IPS-18a (cell line): Measurements from ENCODE around the gene RNF114.
"Not testable (repeated sequence)": the region's sequence is repeated elsewhere in the genome, so short reads cannot be mapped to it uniquely, and the experiment has no call there.

Source experiments
- H3K27ac ChIP-seq: one replicate; pipeline ENCODE4 v1.5.1; 2013; ENCODE audit warnings: low read length
- H3K27me3 ChIP-seq: one replicate; pipeline ENCODE4 v1.6.1; 2013; ENCODE audit warnings: mild to moderate bottlenecking, low read length; ENCODE audit not compliant: control insufficient read depth, insufficient read depth
- H3K36me3 ChIP-seq: one replicate; pipeline ENCODE4 v1.6.1; 2013; ENCODE audit warnings: low read depth, low read length; ENCODE audit not compliant: control insufficient read depth
- H3K4me1 ChIP-seq: one replicate; pipeline ENCODE4 v1.6.1; 2013; ENCODE audit warnings: low read depth, low read length; ENCODE audit not compliant: control insufficient read depth
- H3K4me3 ChIP-seq: one replicate; pipeline ENCODE4 v1.5.1; 2013; ENCODE audit warnings: low read length
- H3K9ac ChIP-seq: one replicate; pipeline ENCODE4 v1.6.1; 2013; ENCODE audit warnings: mild to moderate bottlenecking, low read length, moderate library complexity
- H3K9me3 ChIP-seq: one replicate; pipeline ENCODE4 v1.6.1; 2013; ENCODE audit warnings: low read depth, low read length; ENCODE audit not compliant: control insufficient read depth

The RNF114 gene

GRCh38 chr20:50000548-50001222 is 64.5 kb downstream of the RNF114 start:
- H3K27me3 ChIP-seq, H3K36me3 ChIP-seq, H3K27ac ChIP-seq, H3K9ac ChIP-seq, H3K4me1 ChIP-seq, H3K4me3 ChIP-seq, H3K9me3 ChIP-seq: not testable (repeated sequence)

- Histone ChIP-seq H3K4me3 (no peak overlapping the region), H3K4me1 (no peaks in the 10 kb centered on the region), H3K9ac (no peak overlapping the region), H3K36me3 (no peaks in the 10 kb centered on the region), H3K27ac (no peak overlapping the region), H3K9me3 (no peaks in the 10 kb centered on the region), H3K27me3 (no peaks in the 10 kb centered on the region)
Measured at GRCh38 chr20:50001784-50002311, 65.7 kb downstream of the RNF114 start.

GRCh38 chr20:50003253-50003656 is 67.1 kb downstream of the RNF114 start:
- Histone ChIP-seq H3K27me3 (no peaks in the 10 kb centered on the region), H3K9me3 (no peaks in the 10 kb centered on the region), H3K27ac (no peak overlapping the region), H3K9ac (no peak overlapping the region), H3K4me3 (no peak overlapping the region), H3K4me1 (no peaks in the 10 kb centered on the region), H3K36me3 (no peaks in the 10 kb centered on the region)
